GM23248 (cell line): ENCODE measurements around the gene DLG1.

ENCODE experiments used
- EZH2 ChIP-seq: fragments of 200-600 bp; sonication (generic); IDR thresholded peaks from 2 replicates; pipeline ENCODE4 v1.6.1; 2018; ENCODE audit warnings: antibody characterized with exemption, mild to moderate bottlenecking; ENCODE audit not compliant: insufficient read depth, poor library complexity, severe bottlenecking
- EZH2phosphoT487 ChIP-seq: fragments of 200-600 bp; sonication (generic); IDR thresholded peaks from 2 replicates; pipeline ENCODE4 v1.6.1; 2018; ENCODE audit warnings: antibody characterized with exemption, moderate library complexity, mild to moderate bottlenecking, low read depth; ENCODE audit not compliant: insufficient read depth

DNA sequence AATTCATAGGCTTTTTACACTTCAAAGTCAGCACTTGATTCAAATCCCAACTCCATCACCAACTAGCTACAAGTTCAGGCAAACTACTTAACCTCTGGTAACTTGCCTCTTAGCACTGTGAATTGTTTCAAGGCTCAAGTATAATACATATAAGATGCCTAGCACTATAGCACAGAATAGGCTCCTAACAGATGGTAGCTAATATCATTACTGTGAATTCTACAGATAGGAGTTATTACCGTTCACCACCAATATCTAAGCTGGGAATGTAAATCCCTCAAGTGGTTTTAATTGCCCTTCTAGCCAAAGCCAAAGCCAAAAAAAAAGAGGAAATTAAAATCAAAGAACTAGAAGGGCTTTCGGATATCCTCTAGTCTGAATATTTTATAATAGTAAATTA lies 15.4 kb downstream of the DLG1 start:
- TF ChIP-seq EZH2phosphoT487 (no peak), EZH2 (no peak)
